SH-SY5Y (cell line): ENCODE data around the gene CORO6.

ENCODE experiments used
- GATA2 ChIP-seq: IDR thresholded peaks from 2 replicates; pipeline ENCODE4 v1.6.1; 2011; ENCODE audit warnings: mild to moderate bottlenecking, low read depth, low read length
- GATA3 ChIP-seq: IDR thresholded peaks from 2 replicates; pipeline ENCODE4 v1.6.1; 2011; ENCODE audit warnings: low read depth, mild to moderate bottlenecking, low read length, moderate library complexity

DNA sequence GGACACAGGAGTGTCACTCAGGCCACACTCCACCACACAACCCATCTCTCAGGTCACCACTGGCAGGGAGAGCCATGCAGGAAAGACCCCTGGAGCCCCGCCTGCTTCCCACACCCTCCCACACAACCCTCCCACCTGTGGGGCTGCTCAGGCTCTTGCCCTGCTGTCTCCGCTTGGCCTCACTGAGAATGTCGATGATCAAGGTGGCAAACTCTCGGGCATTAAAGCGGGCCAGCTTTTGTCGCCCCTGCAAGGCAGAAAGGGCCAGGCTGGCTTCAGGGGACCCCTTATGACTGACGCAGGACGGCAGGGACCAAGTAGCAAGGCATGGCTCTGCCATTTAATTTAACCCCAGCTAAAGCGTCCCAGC is 45.7 kb downstream of the CORO6 start:
- TF ChIP-seq GATA2 = no peak
- TF ChIP-seq GATA3 = no peak
